T follicular helper cell (primary cell): Measurements from ENCODE around the gene B4GAT1.
"Not testable (repeated sequence)": the region's sequence is repeated elsewhere in the genome, so short reads cannot be mapped to it uniquely, and the experiment has no call there.

Experiments
- DNase-seq: peaks from one replicate; pipeline ENCODE4 v3.0.0-alpha.2; 2020; ENCODE audit warnings: low read depth

B4GAT1 gene

DNA sequence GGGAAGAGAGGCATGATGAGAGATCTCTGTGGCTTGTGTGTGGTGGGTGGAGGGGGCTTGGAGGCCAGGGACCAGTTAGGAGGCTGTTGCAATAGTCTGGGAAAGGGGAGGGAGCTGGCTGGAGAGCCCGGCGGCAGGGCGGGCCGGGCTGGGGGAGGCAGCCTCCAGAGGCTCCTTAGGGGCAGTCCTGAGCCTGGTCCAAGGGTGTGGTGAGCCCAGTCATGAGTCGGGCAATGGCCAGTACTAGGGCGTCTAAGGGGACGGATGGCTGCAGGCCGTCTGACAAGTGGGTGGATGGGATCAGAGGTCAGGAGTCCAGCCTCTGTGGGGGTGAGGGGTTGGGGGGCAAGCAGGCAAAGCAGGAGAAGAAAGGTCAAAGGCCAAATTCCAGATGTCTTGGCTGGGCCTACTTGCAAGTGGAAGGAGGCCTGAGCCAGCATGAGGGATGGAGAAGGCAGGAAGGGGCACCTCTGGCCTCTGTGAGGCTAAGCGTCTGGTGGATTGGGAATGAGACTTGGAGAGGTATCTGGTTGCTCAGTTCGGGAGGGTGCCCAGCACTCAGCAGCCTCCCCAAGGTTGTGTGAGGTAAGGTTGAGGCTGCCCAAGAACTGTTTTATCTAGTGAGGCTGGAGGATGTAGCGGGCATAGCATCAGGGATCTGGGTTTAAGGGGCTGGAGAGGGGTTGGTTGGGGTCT is 24.5 kb downstream of the B4GAT1 start:
- no peak for DNase-seq

DNA sequence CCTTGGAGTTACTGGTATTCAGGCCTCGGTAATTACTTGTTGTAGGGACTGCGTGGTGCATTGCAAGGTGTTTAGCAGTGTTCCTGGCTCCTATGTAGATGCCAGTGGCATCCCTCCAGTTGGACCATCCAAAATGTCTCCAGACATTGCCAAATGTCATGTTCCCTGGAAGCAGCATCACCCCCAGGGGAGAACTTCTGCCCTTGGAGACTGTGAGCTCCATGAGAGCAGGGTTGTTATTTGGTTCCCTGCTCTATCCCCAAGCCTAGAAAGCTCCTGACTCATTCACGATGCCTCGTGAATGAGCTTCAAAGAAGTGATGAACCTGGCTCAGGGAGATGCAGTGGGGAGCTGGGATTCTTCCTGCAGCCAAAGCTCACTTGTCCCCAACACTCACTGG is 25.8 kb downstream of the B4GAT1 start:
- no peak for DNase-seq

DNA sequence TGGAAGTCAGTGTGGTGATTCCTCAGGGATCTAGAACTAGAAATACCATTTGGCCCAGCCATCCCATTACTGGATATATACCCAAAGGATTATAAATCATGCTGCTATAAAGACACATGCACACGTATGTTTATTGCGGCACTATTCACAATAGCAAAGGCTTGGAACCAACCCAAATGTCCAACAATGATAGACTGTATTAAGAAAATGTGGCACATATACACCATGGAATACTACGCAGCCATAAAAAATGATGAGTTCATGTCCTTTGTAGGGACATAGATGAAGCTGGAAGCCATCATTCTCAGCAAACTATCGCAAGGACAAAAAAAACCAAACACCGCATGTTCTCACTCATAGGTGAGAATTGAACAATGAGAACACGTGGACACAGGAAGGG is 26.7 kb downstream of the B4GAT1 start:
- not testable (repeated sequence) for DNase-seq

DNA sequence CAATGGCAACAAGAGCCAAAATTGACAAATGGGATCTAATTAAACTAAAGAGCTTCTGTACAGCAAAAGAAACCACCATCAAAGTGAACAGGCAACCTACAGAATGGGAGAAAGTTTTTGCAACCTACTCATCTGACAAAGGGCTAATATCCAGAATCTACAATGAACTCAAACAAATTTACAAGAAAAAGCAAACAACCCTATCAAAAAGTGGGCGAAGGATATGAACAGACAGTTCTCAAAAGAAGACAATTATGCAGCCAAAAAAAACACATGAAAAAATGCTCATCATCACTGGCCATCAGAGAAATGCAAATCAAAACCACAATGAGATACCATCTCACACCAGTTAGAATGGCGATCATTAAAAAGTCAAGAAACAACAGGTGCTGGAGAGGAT is 27.1 kb downstream of the B4GAT1 start:
- DNase-seq: not testable (repeated sequence)

GRCh38 chr11:66318600-66318970 is 28.8 kb downstream of the B4GAT1 start:
- DNase-seq: no peak

GRCh38 chr11:66317723-66318599 is 29.5 kb downstream of the B4GAT1 start:
- peak; percentile 58 for DNase-seq

GRCh38 chr11:66317322-66317722 is 30.1 kb downstream of the B4GAT1 start:
- no peak for DNase-seq

GRCh38 chr11:66316849-66317251 is 30.6 kb downstream of the B4GAT1 start, which contains the start of gene CD248:
TSS of gene CD248 (minus strand) at chr11:66317044. CDS start at chr11:66317027, 17 bp downstream.
- DNase-seq: no peak

DNA sequence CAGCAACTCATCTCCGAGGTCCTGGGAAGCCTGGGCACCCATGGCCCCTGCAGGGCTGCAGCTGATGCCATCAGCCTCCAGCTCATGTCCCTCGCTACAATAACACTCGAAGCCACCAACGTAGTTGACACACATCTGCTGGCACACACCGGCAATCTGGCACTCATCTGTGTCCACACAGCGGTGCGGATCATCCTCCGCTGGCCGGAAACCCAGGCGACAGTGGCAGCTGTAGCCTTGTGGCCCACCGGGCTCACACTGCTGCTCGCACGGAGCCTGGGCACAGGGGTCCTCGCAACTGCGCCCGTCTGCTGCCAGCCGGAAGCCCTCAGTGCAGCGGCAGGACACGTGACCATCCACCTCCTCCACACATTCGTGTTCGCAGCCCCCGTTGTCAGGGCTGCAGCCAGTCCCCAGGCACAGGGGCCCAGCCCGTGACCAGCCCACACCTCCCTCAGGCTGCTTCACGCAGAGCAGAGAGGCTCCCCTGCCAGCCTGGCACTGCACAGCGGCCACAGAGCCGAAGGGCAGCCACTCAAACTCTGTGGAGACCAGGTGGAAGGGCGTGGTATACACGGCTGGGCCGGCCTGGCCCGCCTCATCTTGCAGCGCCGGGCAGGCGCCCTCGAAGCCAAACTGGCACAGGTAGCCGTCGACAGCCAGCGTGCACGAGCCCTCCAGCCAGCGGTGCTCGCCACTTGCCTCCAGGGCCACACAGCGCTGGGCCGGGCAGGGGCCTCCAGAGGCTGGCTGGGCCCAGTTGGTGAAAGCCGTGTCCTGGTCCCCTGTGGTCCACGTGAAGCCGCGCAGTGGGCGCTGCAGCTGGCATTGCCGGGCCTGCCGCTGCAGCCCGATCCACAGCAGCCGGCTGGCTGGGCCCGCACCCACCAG is 31.3 kb downstream of the B4GAT1 start:
- no peak for DNase-seq

- DNase-seq: no peak
These were observed 31.9 kb downstream of the B4GAT1 start for GRCh38 chr11:66315498-66315885.

- DNase-seq: no peak
These were observed 32.6 kb downstream of the B4GAT1 start for GRCh38 chr11:66314561-66315497.

DNA sequence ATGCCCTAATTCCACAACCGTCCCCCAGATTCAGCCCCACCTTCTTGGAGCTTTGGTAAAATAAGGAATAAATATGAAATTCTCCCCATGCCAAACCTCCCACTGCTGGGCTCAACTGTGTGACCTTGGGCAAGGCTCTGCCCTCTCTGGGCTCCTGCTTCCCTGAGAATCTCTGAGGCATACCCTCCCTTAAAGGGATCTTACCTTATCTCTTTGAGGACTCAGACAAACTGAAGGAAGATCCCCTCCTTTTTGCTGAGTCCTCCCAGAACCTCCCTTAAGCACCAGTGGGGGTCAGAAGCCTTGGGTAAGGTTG is 33.3 kb downstream of the B4GAT1 start:
- no peak for DNase-seq

GRCh38 chr11:66313321-66314185 is 33.9 kb downstream of the B4GAT1 start:
- no peak for DNase-seq

DNA sequence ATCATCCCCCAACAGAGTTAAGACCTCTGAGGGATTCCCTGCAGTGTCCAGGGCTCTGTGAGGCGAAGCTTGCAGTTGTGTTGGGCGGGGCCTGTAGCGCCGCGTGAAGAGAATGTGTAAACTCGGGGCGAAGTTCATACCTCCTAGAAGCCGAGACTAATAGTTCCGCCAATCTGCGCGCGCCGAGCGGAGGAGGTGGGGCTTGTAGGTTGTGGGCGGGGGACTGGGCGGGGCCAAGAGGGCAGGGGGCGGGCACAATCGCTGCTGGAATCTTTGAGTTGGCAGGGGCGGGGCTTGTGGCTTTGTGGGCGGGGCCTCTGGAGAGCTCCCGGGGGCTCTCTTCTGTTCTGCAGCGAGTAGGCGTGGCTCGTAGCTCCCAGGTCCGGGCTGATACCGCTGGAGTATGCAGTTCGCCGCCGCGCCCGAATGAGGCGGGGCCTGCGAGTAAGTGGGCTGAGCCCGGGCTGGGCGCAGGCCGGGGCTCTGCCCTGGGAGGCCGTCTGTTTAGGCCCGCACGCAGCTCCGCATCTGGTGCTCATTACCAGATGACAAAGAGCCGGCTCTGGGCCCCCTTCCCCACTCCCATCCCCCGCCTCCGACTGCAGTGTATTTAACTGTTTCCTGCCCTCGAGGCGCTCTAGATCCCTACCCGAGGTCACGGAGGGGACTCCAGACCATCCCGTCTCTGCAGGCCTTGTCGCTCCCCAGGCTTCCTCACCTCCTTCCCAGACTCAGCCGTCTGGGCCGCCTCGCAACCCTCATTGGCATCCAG is 34.7 kb downstream of the B4GAT1 start:
- peak; percentile 99 for DNase-seq

- DNase-seq: peak; percentile 97
These were observed 35.4 kb downstream of the B4GAT1 start for GRCh38 chr11:66311965-66312548.

- DNase-seq: no peak
These were observed 35.9 kb downstream of the B4GAT1 start for GRCh38 chr11:66311470-66311964.

DNA sequence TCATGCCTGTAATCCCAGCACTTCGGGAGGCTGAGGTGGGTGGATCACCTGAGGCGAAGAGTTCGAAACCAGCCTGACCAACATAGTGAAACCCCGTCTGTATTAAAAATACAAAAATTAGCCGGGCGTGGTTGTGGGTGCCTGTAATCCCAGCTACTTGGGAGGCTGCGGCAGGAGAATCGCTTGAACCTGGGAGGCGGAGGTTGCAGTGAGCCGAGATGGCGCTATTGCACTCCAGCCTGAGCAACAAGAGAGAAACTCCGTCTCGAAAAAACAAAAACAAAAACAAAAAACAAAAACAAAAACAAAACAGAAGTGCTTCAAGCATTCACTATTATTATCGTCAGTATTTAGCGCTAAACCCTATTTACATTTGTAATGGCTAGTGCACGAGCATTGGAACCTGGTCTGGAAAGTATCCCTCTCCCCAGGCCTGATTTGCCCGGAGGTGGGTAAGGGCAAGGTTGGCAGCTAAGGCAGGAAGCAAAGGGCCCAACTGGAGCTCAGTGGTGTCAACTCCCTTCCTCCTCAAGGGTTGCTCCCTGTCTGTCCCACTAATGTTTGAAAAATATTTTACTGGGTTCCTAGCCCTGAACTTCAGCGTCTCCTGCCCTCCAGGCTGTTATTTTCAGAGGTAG is 36.5 kb downstream of the B4GAT1 start:
- not testable (repeated sequence) for DNase-seq

- DNase-seq: no peak
These were observed 37.1 kb downstream of the B4GAT1 start for GRCh38 chr11:66310324-66310723.
